Vagina (tissue), 2 donors: Measurements from ENCODE around the gene TCF4.

Experiments
- CTCF ChIP-seq, 3 experiments: fragments of 450-650 bp in 2 of 3; fragments of 200-600 bp in 1 of 3; sonication (generic) in 1 of 3; IDR thresholded peaks; one replicate each; pipeline ENCODE4 v1.5.1; 2017 to 2019; ENCODE audit warnings: antibody characterized with exemption in 3 of 3, mild to moderate bottlenecking in 2 of 3, moderate library complexity in 2 of 3
- POLR2A ChIP-seq, 2 donors: fragments of 450-650 bp; IDR thresholded peaks; one replicate each; pipeline ENCODE4 v1.6.1; 2017; ENCODE audit warnings: antibody characterized with exemption in 2 of 2, mild to moderate bottlenecking in 2 of 2, moderate library complexity in 2 of 2

DNA sequence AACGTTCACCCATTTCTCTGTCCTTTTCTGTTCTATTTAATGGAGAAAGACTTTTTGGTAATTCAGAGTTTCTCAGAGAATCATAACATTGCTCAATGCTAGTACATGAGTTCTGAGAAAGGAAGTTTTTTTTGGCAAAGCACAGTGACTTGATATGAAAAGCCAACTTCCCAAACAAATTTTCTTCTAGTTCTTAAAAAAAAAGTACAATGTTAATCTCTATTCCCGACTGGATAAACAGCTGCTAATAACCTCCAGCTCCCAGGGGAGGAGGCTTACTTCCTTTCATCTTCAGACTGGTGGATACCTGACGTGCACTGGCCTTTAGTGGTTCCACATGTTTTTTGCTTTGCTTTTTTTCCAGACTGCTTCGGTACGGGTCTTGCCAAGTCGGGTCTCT lies 344.1 kb downstream of the TCF4 start:
- TF ChIP-seq POLR2A (IDR thresholded peaks at IDR 0.05) (no peak), CTCF (IDR thresholded peaks at IDR 0.05) (no peak)
